KMS-11 (cell line): ENCODE results near the gene KY.
A peak's percentile ranks its signal among the peaks of the same experiment; 100 is the strongest.

ENCODE experiments used
- H2AFZ ChIP-seq: fragments of 200-600 bp; sonication (generic); 2 replicates; pipeline ENCODE4 v1.6.1; 2016; ENCODE audit warnings: antibody characterized with exemption, mixed run types, low read depth
- H3K27ac ChIP-seq: fragments of 200-600 bp; sonication (generic); 2 replicates; pipeline ENCODE4 v1.6.1; 2016; ENCODE audit warnings: mild to moderate bottlenecking, mixed run types
- H3K27me3 ChIP-seq: fragments of 200-600 bp; sonication (generic); 2 replicates; pipeline ENCODE4 v1.6.1; 2017; ENCODE audit warnings: mild to moderate bottlenecking, low read depth, mixed run types, moderate library complexity; ENCODE audit not compliant: insufficient read depth
- H3K36me3 ChIP-seq: fragments of 200-600 bp; sonication (generic); 2 replicates; pipeline ENCODE4 v1.6.1; 2017; ENCODE audit warnings: mild to moderate bottlenecking, mixed run types; ENCODE audit not compliant: insufficient read depth
- H3K4me1 ChIP-seq: fragments of 200-600 bp; sonication (generic); 2 replicates; pipeline ENCODE4 v1.6.1; 2016; ENCODE audit warnings: mild to moderate bottlenecking, low read depth, mixed run types; ENCODE audit not compliant: poor library complexity, severe bottlenecking
- H3K4me2 ChIP-seq: fragments of 200-600 bp; sonication (generic); 2 replicates; pipeline ENCODE4 v1.7.0; 2016; ENCODE audit warnings: mild to moderate bottlenecking, mixed run types
- H3K4me3 ChIP-seq: fragments of 200-600 bp; sonication (generic); IDR thresholded peaks from 2 replicates; pipeline ENCODE4 v1.6.1; 2017; ENCODE audit warnings: low read depth, low read length, mixed read lengths; ENCODE audit not compliant: insufficient read depth
- H3K79me2 ChIP-seq: fragments of 200-600 bp; sonication (generic); 2 replicates; pipeline ENCODE4 v1.6.1; 2016; ENCODE audit warnings: low read depth, mixed run types; ENCODE audit not compliant: insufficient read depth
- H3K9ac ChIP-seq: fragments of 200-600 bp; sonication (generic); 2 replicates; pipeline ENCODE4 v1.6.1; 2016; ENCODE audit warnings: mild to moderate bottlenecking, mixed run types
- H4K20me1 ChIP-seq: fragments of 200-600 bp; sonication (generic); 2 replicates; pipeline ENCODE4 v1.6.1; 2016; ENCODE audit warnings: mild to moderate bottlenecking, mixed run types; ENCODE audit not compliant: insufficient read depth
- CTCF ChIP-seq: fragments of 200-600 bp; sonication (generic); conservative IDR thresholded peaks from 2 replicates; pipeline ENCODE4 v1.6.1; 2017; ENCODE audit warnings: low read depth, mild to moderate bottlenecking, antibody characterized with exemption, low read length, moderate library complexity, mixed read lengths

KY gene

DNA sequence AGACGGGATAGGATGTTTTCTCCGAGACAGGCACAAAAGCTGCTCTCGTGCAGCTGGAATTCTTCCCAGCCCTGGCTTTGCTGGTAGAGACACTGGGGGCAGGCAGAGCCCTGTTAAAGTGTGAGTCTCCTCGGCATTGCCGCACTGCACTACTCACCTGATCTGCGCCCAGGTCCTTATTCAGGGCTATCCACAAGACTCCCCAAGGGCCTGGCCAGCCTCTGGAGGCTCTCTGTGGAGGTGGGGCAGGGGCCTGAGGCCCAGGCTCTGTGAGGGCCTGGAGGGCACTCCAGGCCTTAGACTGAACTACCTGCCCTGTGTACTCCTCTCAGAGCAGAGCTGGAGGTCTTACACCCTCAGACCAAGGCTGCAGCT lies 48.4 kb downstream of the KY start:
- no peak overlapping the region for H3K9ac ChIP-seq
- TF ChIP-seq CTCF, result no peak
- H3K27ac ChIP-seq, result no peak overlapping the region
- peaks cover 4% of the 10 kb centered on the region for H3K4me1 ChIP-seq
- H3K27me3 ChIP-seq, result no peaks in the 10 kb centered on the region
- H3K4me3 ChIP-seq, result no peak overlapping the region
- H3K36me3 ChIP-seq, result no peaks in the 10 kb centered on the region
- no peaks in the 10 kb centered on the region for H3K79me2 ChIP-seq
- no peaks in the 10 kb centered on the region for H4K20me1 ChIP-seq
- no peak overlapping the region for H2AFZ ChIP-seq
- no peak overlapping the region for H3K4me2 ChIP-seq

DNA sequence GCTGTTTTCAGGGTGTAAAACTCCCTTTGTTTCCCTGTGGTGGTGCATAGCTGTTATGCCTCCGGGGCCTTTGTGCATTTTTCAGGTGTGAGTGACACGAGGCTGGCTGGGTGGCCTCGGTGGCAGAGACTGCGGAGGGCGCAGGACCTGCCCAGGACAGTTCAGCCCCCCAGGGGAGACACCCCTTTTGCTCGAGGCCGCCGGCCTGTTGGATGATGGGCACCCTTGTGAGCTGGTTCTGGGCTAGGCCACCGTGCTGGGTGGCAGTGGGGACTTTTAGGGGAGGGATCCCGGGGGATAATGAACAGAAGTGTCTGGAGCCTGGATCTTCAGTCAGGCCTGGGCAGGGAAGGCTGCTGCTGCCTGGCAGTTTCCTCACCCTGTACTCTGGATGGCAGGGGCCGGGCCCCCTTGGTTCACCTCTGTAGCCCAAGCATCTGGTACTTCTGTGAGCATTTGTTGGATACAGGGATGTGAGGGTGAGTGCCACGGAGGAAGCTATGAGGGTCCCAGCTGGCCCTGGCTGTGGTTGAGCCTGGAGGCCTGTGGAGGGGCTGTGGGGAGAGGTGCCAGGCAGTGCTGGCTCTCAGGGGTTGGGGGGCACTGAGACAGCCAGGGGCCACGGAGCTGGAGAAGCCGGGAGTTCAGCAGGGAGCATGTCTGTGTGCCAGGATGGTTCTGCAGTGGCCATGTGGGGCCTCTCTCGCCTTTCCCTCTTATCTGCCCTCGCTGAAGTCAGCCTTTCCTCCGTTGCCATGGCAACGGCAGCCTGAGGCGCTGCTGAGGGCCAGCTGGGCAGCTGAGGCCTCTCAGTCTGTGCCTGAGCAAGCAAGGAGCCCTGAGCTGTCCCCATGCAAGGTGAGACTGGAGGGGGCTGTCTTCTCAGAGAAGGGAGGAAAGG lies 49.0 kb downstream of the KY start:
- Histone ChIP-seq H2AFZ (no peak overlapping the region), H3K27ac (no peak overlapping the region), H3K79me2 (no peaks in the 10 kb centered on the region), H3K4me3 (no peak overlapping the region), H3K27me3 (no peaks in the 10 kb centered on the region), H4K20me1 (no peaks in the 10 kb centered on the region), H3K4me1 (peaks cover 4% of the 10 kb centered on the region), H3K9ac (no peak overlapping the region), H3K36me3 (no peaks in the 10 kb centered on the region), H3K4me2 (no peak overlapping the region)
- TF ChIP-seq CTCF, result no peak

GRCh38 chr3:134600685-134601463 lies 49.9 kb downstream of the KY start:
- peak; percentile 98 for TF ChIP-seq CTCF
- H3K4me2 ChIP-seq, result 0 out of 2 replicates have a peak overlapping the region, but pooled peaks have one; percentile 7

GRCh38 chr3:134600206-134600605 lies 50.6 kb downstream of the KY start:
- Histone ChIP-seq H3K27me3 (no peaks in the 10 kb centered on the region), H3K4me2 (no peak overlapping the region), H2AFZ (peak overlapping the region; percentile 59; the same call in 1 of the 2 replicates), H3K4me1 (peaks cover 4% of the 10 kb centered on the region), H3K9ac (no peak overlapping the region), H3K4me3 (no peak overlapping the region), H3K27ac (no peak overlapping the region), H3K36me3 (no peaks in the 10 kb centered on the region), H4K20me1 (no peaks in the 10 kb centered on the region), H3K79me2 (no peaks in the 10 kb centered on the region)
- no peak for TF ChIP-seq CTCF

More at GRCh38 chr3:134600685-134601463, 49.9 kb downstream of the KY start:
- H2AFZ ChIP-seq, result peak overlapping the region; percentile 59
- H3K4me3 ChIP-seq, result no peak overlapping the region
- H3K4me1 ChIP-seq, result peaks cover 4% of the 10 kb centered on the region
- H3K79me2 ChIP-seq, result no peaks in the 10 kb centered on the region
- H3K9ac ChIP-seq, result no peak overlapping the region
- H3K27me3 ChIP-seq, result no peaks in the 10 kb centered on the region
- no peaks in the 10 kb centered on the region for H3K36me3 ChIP-seq
- no peak overlapping the region for H3K27ac ChIP-seq
- no peaks in the 10 kb centered on the region for H4K20me1 ChIP-seq
